Fibroblast of peridontal ligament (primary cell): ENCODE results near the gene SLC16A11.
A peak's percentile ranks its signal among the peaks of the same experiment; 100 is the strongest.
"Not testable (repeated sequence)": the region's sequence is repeated elsewhere in the genome, so short reads cannot be mapped to it uniquely, and the experiment has no call there.

ENCODE experiments used
- DNase-seq: peaks from one replicate; pipeline ENCODE4 v3.0.0-alpha.2; 2010; ENCODE audit errors: extremely low read depth

SLC16A11 gene, protein sequence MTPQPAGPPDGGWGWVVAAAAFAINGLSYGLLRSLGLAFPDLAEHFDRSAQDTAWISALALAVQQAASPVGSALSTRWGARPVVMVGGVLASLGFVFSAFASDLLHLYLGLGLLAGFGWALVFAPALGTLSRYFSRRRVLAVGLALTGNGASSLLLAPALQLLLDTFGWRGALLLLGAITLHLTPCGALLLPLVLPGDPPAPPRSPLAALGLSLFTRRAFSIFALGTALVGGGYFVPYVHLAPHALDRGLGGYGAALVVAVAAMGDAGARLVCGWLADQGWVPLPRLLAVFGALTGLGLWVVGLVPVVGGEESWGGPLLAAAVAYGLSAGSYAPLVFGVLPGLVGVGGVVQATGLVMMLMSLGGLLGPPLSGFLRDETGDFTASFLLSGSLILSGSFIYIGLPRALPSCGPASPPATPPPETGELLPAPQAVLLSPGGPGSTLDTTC

DNA sequence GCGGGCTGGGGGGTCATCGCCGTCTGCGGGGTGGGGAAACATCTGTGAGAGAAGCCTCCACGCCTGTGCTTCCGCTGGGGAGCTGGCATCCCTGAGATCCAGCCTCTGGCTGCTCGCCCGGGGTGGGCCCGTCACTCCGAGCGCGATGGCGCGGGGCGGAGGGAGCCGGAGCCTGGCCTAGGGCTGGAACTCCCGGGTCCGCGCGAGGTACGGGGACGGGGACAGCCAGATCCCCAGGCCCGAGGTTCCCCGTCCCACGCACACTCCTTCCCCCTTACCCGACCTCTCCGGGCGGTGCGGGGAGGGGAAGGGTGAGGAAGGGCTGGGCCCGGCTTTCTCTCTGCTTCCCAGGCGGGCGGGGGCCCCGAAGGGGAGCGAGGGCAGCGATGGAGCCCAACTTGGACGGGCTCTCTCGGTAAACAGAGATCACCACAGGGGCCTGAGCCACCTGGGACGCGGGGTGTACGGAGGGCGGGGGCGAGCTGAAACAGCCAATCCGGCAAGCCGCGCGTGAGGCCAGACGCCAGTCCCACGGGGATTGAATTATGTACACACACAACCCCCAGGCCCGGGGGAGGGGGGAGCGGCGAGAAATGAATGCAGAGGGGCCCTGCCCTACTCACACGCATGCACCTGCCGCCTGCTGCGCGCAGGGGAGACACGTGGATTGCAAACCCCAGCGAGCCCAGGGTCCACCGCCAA is at the start of gene SLC16A11:
Gene SLC16A11, minus strand, starts transcription at position 596 of the 702 bp plus-strand sequence. Its CDS starts 579 bp downstream, at position 17.
- no peak for DNase-seq

- DNase-seq, result not testable (repeated sequence)
Observed at GRCh38 chr17:7091311-7092005, 47.6 kb upstream of the SLC16A11 start.

DNA sequence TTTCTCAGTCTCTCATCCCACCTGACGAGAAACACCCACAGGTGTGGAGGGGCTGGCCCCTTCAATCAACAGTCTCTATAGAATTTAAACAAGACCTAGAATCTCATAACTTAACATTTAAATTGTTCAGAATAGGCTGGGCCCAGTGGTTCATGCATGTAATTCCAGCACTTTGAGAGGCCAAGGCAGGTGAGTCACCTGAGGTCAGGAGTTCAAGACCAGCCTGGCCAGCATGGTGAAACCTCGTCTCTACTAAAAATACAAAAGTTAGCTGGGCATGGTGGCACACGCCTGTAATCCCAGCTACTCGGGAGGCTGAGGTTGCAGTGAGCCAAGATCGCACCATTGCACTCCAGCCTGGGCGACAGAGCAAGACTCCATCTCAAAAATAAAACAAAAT is 45.7 kb upstream of the SLC16A11 start:
- not testable (repeated sequence) for DNase-seq

DNA sequence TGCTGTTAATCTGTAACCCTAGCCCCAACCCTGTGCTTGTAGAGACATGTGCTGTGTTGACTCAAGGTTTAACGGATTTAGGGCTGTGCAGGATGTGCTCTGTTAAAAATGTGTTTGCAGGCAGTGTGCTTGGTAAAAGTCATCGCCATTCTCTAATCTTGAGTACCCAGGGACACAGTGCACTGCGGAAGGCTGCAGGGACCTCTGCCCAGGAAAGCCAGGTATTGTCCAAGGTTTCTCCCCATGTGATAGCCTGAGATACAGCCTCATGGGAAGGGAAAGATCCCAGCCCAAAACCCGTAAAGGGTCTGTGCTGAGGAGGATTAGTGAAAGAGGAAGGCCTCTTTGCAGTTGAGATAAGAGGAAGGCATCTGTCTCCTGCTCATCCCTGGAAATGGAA is 44.5 kb upstream of the SLC16A11 start:
- not testable (repeated sequence) for DNase-seq

DNA sequence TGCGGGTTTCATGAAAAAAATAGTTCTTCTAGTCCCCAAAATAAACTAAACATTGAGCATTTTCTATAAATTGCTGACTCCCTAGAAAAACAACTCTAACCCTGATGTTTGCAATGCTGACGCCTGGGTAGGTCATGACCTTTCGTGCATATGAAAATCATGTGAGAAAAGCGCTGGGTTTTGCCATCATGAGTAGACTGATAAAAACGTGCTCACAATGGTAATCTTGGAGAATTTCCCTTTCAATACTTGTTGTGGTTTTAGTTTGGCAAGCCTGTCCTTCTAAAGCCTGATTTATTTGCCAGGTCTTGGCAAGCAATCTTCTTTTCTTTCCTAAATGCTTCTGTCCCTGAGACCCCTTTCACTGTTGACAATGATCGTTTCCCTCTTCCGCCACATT is 40.2 kb upstream of the SLC16A11 start:
- DNase-seq, result peak; percentile 4

GRCh38 chr17:7083592-7083991 is 39.7 kb upstream of the SLC16A11 start:
- no peak for DNase-seq

- no peak for DNase-seq
Observed at GRCh38 chr17:7081341-7082062, 37.6 kb upstream of the SLC16A11 start.

GRCh38 chr17:7080456-7081041 is 36.7 kb upstream of the SLC16A11 start:
- DNase-seq, result no peak

GRCh38 chr17:7079581-7080455 is 35.9 kb upstream of the SLC16A11 start, which contains the start of gene CLEC10A:
CLEC10A (minus strand) TSS chr17:7080251; CDS start chr17:7078812, 1,439 bp downstream.
- no peak for DNase-seq

GRCh38 chr17:7078711-7079110 is 34.8 kb upstream of the SLC16A11 start:
- no peak for DNase-seq

DNA sequence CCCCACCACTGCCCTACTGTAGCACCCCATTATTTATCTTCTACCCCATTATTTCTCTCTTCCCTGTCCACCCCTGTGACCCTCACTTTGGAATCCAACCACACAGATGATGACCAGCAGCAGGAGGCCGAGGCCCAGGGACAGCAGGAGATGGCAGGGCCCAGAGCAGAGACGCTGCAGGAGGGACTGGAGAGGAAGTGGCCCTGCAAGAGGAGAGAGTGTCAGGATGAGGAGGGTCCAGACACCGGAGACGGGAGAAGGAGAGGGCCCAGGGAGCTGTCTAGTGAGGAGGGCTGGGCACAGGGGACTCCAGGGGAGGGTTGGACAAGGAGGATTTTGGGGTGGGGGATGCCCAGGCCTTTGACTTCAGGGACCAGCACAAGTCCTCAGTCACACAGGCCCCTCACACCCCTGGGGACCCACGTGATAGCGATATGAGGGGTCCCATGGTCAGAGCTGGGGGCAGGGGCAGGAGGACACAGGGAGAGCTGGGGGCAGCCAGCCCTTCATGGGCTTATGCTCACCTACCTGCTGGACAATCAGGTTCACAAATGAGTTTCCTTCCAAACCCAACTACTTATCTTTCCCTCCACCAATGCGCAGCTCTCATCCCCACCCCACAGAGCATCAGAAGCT is 34.1 kb upstream of the SLC16A11 start:
- DNase-seq, result no peak

GRCh38 chr17:7074931-7075330 is 31.0 kb upstream of the SLC16A11 start:
- no peak for DNase-seq

- DNase-seq, result no peak
Observed at GRCh38 chr17:7072406-7072805, 28.5 kb upstream of the SLC16A11 start.

DNA sequence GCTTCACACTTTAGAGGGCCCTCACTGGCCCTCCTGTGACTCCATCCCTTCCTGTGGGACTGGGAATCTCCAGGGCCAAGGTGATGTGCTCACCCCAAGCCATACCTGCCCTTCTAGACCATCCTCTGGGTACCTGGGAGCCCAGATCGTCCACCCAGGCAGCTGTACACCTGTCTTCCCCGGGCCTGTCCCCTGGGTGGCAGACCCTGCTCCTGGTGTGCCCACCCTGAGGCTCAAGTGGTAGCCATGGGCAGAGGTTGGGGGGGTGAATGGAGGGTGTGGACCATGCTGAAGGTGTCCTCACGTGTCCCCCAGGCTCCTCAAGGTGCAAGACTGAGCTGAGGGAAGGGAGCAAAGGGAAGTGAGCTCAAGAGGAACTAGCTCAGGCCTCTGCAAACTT is 26.8 kb upstream of the SLC16A11 start:
- no peak for DNase-seq

- no peak for DNase-seq
Observed at GRCh38 chr17:7068268-7068667, 24.4 kb upstream of the SLC16A11 start.

- no peak for DNase-seq
Observed at GRCh38 chr17:7067198-7067597, 23.3 kb upstream of the SLC16A11 start.

DNA sequence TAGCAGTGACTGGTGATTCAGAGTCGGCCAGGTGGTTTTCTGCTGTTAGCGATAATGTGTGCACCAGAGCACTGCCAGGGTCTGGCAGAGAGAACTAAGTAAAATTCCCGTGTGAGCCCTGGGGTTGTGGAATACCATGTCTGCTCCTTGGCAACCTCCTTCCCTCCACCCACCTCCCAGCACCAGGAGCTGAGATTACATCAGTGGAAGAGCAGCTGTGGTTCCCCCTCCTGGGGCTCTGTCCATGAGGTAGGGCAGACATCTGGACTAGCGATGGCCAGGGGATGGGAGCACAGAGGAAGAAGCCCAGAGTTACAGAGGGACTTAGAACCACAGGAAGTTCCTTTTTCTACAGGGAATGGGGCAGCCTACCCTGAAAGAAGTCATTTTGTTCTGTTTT is 20.4 kb upstream of the SLC16A11 start:
- DNase-seq, result no peak

DNA sequence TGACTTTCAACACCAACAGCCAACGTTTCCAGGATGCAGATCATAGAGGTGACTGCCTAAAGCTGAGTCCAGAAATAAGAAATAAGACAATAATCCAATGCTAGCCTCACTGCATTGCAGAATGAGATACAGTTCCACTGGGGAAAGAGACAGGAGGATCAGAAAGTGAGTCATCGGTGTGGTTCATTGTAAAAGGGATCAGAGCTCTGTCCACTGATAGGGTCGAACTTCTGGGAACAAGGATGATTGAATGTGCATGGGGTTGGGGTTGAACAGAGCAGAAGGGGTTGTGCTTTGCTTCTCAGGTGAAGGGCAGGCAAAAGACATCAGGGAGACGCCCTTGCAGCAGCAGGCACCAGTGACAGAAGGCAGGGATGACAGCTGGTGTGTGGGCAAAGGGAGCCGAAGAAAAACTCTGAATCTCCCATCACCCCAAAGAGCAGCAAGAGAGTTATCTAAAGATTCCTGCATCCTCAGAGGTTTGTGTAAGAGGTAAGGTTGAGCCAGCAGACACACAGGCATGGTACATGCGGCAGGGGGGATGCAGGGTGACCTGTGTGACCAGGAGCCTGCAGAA is 19.7 kb upstream of the SLC16A11 start:
- no peak for DNase-seq

GRCh38 chr17:7060165-7060891 is 16.4 kb upstream of the SLC16A11 start:
- DNase-seq, result peak; percentile 32
